ENCODE measurements around the gene ZNF419. TPM values are rescaled to one million over a fixed set of nuclear protein-coding genes. Genes with fewer than 3 reads are reported as not detected.
"Not testable (repeated sequence)": the region's sequence is repeated elsewhere in the genome, so short reads cannot be mapped to it uniquely, and the experiment has no call there.

Gene ZNF419
- polyA plus RNA-seq, 6 donors from 2014 or later, result 7.0 to 15.7 (median 12.1) TPM

DNA sequence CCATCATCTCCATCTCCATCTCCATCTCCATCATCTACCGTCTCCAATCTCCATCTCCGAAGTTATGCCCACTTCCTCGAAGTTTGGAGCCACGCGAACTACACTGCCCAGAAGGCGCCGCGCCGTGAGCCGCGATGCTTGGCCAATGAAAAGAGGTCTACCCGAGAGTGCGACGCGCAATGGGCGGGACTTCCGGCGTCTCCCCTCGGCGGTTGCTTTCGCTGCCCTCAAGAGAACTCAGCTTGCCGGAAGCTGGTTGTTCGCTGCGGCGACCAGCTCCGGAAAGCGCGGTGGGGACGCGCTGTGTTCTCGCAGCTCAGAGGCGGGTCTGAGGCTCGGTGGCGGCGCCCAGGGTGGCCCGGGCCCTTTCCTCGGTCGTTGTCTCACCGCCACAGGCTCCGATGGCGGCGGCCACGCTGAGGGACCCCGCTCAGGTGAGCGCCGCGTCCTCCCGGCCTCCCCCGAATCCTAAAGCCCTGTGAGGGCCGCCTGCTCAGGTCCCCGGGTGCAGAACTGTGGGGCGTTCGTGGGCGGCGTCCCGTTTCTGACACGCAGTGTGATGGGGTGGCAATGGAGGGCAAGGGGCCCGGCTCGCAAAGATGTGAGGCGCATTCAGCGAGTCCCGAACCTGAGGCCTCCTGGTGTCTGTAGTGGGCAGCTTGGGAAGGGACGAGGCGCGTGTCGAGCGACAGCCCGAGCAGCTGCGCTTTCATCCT, 12.3 kb downstream of the ZNF419 start, which contains the start of gene ZNF773:
Gene ZNF773 (plus strand): TSS at position 259 of the 716 bp plus-strand sequence. CDS start 143 bp downstream, at position 402.
- H3K27me3 Mint-ChIP-seq, result not testable (repeated sequence)
- Mint-ChIP-seq H3K4me1 (peaks cover 26 to 43% (median 35%) of the 10 kb centered on the region in 3 donors), H3K9me3 (peaks cover 2 to 23% (median 12%) of the 10 kb centered on the region in 7 donors), H3K36me3 (peaks cover 33 to 37% of the 10 kb centered on the region in 2 donors), H3K27ac (peak within 1 kb of the TSS; percentile 70 to 94 (median 92)), H3K4me3 (peak within 1 kb of the TSS; percentile 62 to 94 (median 83))
- DNase-seq (peak; percentile 91), ATAC-seq (ENCODE audit: low read depth in 2 of 2) (peak; percentile 95 to 97)

DNA sequence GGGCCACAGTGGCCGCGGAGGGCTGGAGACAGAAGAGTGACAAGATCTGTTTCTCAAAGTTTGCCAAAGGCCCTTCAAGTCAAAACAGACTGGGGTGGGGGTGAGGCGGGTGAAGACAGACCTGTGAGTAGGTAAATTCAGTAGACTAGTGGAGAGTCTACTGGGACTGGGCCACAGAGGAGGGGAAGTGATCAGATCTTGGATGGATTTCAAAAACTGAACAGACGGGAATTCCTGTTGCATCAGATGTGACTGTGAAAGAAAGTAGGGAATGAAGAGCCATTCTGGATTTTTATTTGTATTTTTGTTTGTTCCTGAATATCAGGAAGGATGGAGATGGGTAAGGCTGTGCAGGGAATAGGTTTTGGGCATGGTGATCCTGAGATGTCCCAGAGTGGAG, 12.8 kb downstream of the ZNF419 start:
- peaks cover 26 to 43% (median 35%) of the 10 kb centered on the region in 3 donors for H3K4me1 Mint-ChIP-seq
- H3K36me3 Mint-ChIP-seq, result peaks cover 34 to 41% of the 10 kb centered on the region in 2 donors
- H3K9me3 Mint-ChIP-seq, result peaks cover 2 to 23% (median 12%) of the 10 kb centered on the region in 7 donors
- not testable (repeated sequence) for DNase-seq; ATAC-seq (ENCODE audit: low read depth in 2 of 2); H3K27me3 Mint-ChIP-seq
- H3K27ac Mint-ChIP-seq, result peak overlapping the region in 4 of 6 donors; percentile 57 to 86 (median 80)
- peak overlapping the region; percentile 62 to 94 (median 83) for H3K4me3 Mint-ChIP-seq

DNA sequence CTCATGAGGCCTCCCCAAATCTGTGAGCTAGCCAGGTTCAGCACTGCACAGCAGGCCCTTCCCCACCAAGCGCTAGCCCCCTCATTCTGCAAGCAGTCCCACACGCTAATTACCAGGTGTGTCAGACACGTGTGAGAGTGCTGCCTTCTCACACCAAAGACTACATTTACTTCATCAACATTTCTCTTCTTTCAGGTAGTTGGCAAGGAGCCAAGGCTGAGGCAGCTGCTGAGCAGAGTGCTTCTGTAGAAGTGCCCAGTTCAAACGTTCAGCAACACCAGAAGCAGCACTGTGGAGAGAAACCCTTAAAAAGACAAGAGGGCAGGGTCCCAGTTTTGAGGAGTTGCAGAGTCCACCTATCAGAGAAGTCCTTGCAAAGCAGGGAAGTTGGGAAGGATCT, 18.6 kb downstream of the ZNF419 start:
- ATAC-seq (ENCODE audit: low read depth in 2 of 2) (no peak), DNase-seq (no peak)
- H3K4me3 Mint-ChIP-seq, result peak overlapping the region in 1 of 8 donors; percentile 30
- H3K36me3 Mint-ChIP-seq, result peaks cover 70 to 77% of the 10 kb centered on the region in 2 donors
- H3K4me1 Mint-ChIP-seq, result peaks cover 10 to 27% (median 23%) of the 10 kb centered on the region in 3 donors
- H3K9me3 Mint-ChIP-seq, result peaks cover 6 to 40% (median 33%) of the 10 kb centered on the region in 7 donors
- H3K27me3 Mint-ChIP-seq, result no peaks in the 10 kb centered on the region
- peak overlapping the region in 1 of 6 donors; percentile 66 for H3K27ac Mint-ChIP-seq

DNA sequence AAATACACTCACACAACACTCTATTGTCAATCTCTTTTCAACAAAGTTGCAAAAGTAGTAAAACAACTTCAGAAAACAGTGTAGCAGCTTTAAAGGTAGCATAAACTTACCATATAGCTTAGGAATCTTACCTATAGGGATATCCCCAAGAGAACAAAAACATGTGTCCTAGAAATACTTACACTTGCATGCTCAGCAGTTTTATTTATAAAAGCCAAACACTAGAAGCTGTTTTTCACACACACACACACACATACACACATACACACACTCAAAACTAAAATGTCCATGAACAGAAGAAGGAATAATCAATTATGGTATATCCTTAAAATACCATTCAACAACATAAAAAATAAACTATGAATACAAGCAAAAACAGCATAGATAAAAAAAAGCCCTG, 23.9 kb downstream of the ZNF419 start:
- Mint-ChIP-seq H3K27me3 (no peaks in the 10 kb centered on the region), H3K9me3 (peaks cover 0 to 83% (median 65%) of the 10 kb centered on the region in 7 donors), H3K27ac (peak overlapping the region in 1 of 6 donors; percentile 16), H3K36me3 (peaks cover 69 to 73% of the 10 kb centered on the region in 2 donors), H3K4me1 (no peaks in the 10 kb centered on the region), H3K4me3 (peak overlapping the region in 1 of 8 donors; percentile 42)
- DNase-seq (no peak), ATAC-seq (ENCODE audit: low read depth in 2 of 2) (no peak)

DNA sequence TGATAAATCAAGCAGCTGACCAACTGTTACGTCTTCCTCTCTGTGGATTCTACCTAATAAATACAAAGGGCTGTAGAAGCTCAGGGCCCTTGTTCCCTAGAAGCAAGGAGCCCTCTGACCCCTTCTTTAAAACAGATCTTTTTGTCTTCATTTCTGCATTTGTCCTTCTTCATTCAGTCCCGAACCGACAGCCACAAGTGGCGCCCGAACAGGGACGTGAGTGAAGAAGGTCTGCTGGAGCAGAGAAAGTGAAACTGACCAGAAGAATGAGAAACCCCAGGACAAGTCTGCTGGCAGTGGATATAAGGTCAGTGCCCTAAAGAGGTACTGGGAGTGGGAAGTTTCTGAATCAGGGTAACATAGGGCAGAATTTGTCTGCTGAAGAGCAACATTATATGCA, 25.3 kb downstream of the ZNF419 start:
- Mint-ChIP-seq H3K27me3 (no peaks in the 10 kb centered on the region), H3K9me3 (peaks cover 0 to 80% (median 60%) of the 10 kb centered on the region in 7 donors), H3K27ac (no peak overlapping the region), H3K4me1 (no peaks in the 10 kb centered on the region), H3K36me3 (peaks cover 62 to 69% of the 10 kb centered on the region in 2 donors), H3K4me3 (no peak overlapping the region)
- ATAC-seq (ENCODE audit: low read depth in 2 of 2) (no peak), DNase-seq (no peak)

DNA sequence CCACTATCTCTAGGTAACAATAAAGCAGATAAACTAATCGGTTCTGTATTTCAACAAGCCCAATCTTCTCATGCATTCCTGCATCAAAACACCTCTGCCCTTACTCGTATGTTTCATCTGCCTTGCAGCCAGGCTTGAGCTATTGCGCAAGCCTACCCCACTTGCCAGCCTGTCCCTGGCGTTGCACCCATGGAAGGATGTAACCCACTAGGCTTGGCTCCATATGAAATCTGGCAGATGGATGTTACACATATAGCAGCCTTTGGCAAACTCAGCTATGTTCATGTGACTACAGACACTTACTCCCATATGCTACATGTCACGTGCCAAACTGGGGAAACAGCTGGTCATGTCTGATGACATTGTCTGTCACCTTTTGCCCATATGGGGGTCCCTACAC, 27.7 kb downstream of the ZNF419 start:
- peaks cover 3 to 58% (median 42%) of the 10 kb centered on the region in 7 donors for H3K9me3 Mint-ChIP-seq
- DNase-seq, result no peak
- H3K27ac Mint-ChIP-seq, result no peak overlapping the region
- H3K36me3 Mint-ChIP-seq, result peaks cover 45 to 57% of the 10 kb centered on the region in 2 donors
- no peak for ATAC-seq (ENCODE audit: low read depth in 2 of 2)
- no peaks in the 10 kb centered on the region for H3K27me3 Mint-ChIP-seq
- H3K4me3 Mint-ChIP-seq, result no peak overlapping the region
- H3K4me1 Mint-ChIP-seq, result no peaks in the 10 kb centered on the region

DNA sequence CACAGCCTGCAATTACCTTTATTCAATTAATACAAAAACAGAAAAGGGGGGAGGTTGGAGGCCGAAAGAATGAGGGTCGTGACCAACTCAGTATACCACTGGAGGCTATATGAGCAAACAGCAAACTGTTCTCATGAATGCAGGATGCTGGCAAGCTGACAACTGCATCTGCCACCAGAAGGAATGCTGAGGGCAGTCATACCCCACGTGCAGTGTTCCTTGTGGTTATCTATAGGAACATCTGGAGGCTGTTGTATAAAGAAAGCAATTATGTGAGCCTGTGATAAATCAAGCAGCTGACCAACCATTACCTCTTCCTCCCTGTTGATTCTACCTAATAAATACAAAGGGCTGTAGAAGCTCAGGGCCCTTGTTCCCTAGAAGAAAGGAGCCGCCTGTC, 30.5 kb downstream of the ZNF419 start:
- Mint-ChIP-seq H3K36me3 (peaks cover 41 to 46% of the 10 kb centered on the region in 2 donors), H3K9me3 (peaks cover 3 to 39% (median 26%) of the 10 kb centered on the region in 7 donors)
- H3K27me3 Mint-ChIP-seq; ATAC-seq (ENCODE audit: low read depth in 2 of 2); H3K4me3 Mint-ChIP-seq; H3K4me1 Mint-ChIP-seq; DNase-seq; H3K27ac Mint-ChIP-seq: not testable (repeated sequence)

DNA sequence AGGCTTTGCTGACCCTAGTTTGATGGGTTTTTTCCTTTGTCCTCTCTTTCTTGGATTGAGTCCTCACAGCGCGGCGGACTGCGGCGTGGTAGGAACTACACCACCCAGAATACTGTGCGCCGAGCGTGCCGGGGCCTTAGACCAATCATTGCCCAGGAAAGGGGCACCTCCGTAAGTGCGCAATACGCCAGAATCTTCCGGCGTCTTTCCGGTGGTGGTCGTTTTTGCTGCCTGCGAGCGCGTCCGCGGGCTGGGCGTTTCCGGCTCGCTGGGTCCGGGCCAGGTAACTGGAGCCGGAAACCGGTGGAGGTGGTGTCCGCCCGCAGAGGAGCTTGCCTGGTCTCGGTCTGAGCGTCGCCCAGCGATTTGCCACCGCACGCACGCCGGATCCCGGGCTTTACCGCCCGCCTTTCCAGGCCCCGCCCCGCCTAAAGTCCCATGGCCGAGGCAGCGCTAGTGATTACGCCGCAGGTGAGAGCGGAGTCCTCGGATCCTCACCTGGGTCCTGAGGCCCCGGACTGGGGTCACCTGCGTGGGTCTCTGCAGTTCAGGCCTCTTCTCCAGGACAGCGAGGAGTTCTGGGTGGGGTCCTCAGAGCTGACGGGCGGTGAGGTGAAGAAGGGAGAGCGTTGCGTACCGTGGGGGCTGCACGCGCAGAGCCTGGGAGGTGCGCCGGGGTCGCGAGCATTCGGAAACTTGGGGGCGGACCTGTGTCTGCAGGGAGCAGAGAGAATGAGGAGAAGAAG, 39.8 kb downstream of the ZNF419 start, which contains the start of gene ZNF549:
Gene ZNF549 (plus strand): TSS at position 221 of the 746 bp plus-strand sequence. CDS start 218 bp downstream, at position 439.
- H3K36me3 Mint-ChIP-seq, result peaks cover 19 to 20% of the 10 kb centered on the region in 2 donors
- H3K27ac Mint-ChIP-seq, result peak within 1 kb of the TSS; percentile 96 to 99 (median 98)
- DNase-seq, result peak; percentile 88
- H3K27me3 Mint-ChIP-seq, result no peaks in the 10 kb centered on the region
- H3K4me3 Mint-ChIP-seq, result peak within 1 kb of the TSS; percentile 95 to 99 (median 97)
- H3K4me1 Mint-ChIP-seq, result peaks cover 20 to 26% (median 24%) of the 10 kb centered on the region in 3 donors
- peaks cover 0 to 11% (median 2%) of the 10 kb centered on the region in 7 donors for H3K9me3 Mint-ChIP-seq
- ATAC-seq (ENCODE audit: low read depth in 2 of 2), result peak; percentile 98 to 99

DNA sequence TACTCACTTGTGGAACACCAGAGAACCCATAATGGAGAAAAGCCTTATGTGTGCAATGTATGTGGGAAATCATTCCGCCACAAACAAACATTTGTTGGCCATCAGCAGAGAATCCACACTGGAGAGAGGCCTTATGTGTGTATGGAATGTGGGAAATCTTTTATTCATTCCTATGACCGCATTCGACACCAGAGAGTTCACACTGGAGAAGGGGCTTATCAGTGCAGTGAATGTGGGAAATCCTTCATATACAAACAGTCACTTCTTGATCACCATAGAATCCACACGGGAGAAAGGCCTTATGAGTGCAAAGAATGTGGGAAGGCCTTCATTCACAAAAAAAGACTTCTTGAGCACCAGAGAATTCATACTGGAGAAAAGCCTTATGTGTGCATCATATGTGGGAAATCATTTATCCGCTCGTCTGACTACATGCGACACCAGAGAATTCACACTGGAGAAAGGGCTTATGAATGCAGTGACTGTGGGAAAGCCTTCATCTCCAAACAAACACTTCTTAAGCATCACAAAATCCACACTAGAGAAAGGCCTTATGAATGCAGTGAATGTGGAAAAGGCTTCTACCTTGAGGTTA, 50.5 kb downstream of the ZNF419 start:
- H3K9me3 Mint-ChIP-seq, result peaks cover 20 to 95% (median 85%) of the 10 kb centered on the region in 7 donors
- DNase-seq (no peak), ATAC-seq (ENCODE audit: low read depth in 2 of 2) (no peak)
- H3K4me1 Mint-ChIP-seq, result peaks cover 4 to 10% (median 7%) of the 10 kb centered on the region in 3 donors
- H3K27me3 Mint-ChIP-seq, result no peaks in the 10 kb centered on the region
- no peak overlapping the region for H3K4me3 Mint-ChIP-seq
- H3K27ac Mint-ChIP-seq, result no peak overlapping the region
- peaks cover 86 to 87% of the 10 kb centered on the region in 2 donors for H3K36me3 Mint-ChIP-seq

Other genes with a start within 250 kb of the ZNF419 start
- 1 to 10 TPM in 5 of 6 donors, not detected in 1; 3.4 to 5.9 (median 4.7) TPM for gene ZNF805, start 247.1 kb upstream of the ZNF419 start, polyA plus RNA-seq (ENCODE audit: low read depth in 6 of 6)
- gene ZNF460, start 207.3 kb upstream of the ZNF419 start, polyA plus RNA-seq (ENCODE audit: low read depth in 6 of 6), result 10 to 100 TPM in 4 of 6 donors, 1 to 10 TPM in 1, not detected in 1; 9.2 to 16.6 (median 14.6) TPM
- 10 to 100 TPM in 3 of 6 donors, 1 to 10 TPM in 3; 6.0 to 12.9 (median 9.5) TPM for gene ZNF543, start 167.3 kb upstream of the ZNF419 start, polyA plus RNA-seq (ENCODE audit: low read depth in 6 of 6)
- 1 to 10 TPM; 4.1 to 8.4 (median 5.0) TPM for gene ZNF304, start 136.5 kb upstream of the ZNF419 start, polyA plus RNA-seq (ENCODE audit: low read depth in 6 of 6)
- 10 to 100 TPM; 35.5 to 91.3 (median 45.8) TPM for gene TRAPPC2B, start 124.2 kb upstream of the ZNF419 start, polyA plus RNA-seq (ENCODE audit: low read depth in 6 of 6)
- 1 to 10 TPM in 3 of 6 donors, under 1 TPM in 2, not detected in 1; 0.71 to 2.5 (median 1.2) TPM for gene ZNF547, start 124.2 kb upstream of the ZNF419 start, polyA plus RNA-seq (ENCODE audit: low read depth in 6 of 6)
- gene ZNF548, start 97.9 kb upstream of the ZNF419 start, polyA plus RNA-seq (ENCODE audit: low read depth in 6 of 6), result 10 to 100 TPM; 17.4 to 28.4 (median 23.3) TPM
- 10 to 100 TPM in 3 of 6 donors, 1 to 10 TPM in 3; 6.1 to 13.0 (median 9.6) TPM for gene ZNF17, start 76.6 kb upstream of the ZNF419 start, polyA plus RNA-seq (ENCODE audit: low read depth in 6 of 6)
- 10 to 100 TPM in 4 of 6 donors, 1 to 10 TPM in 2; 3.7 to 23.2 (median 14.4) TPM for gene ZNF749, start 52.4 kb upstream of the ZNF419 start, polyA plus RNA-seq (ENCODE audit: low read depth in 6 of 6)
- gene VN1R1, start 30.6 kb upstream of the ZNF419 start, polyA plus RNA-seq (ENCODE audit: low read depth in 6 of 6), result 1 to 10 TPM in 2 of 6 donors, under 1 TPM in 4; 0.39 to 1.4 (median 0.88) TPM
- gene ZNF772, start 10.2 kb upstream of the ZNF419 start, polyA plus RNA-seq (ENCODE audit: low read depth in 6 of 6), result 1 to 10 TPM; 4.3 to 9.7 (median 6.8) TPM
- gene ZNF773, start 12.2 kb downstream of the ZNF419 start, polyA plus RNA-seq (ENCODE audit: low read depth in 6 of 6), result 10 to 100 TPM; 10.1 to 25.5 (median 13.1) TPM
- gene ZNF549, start 39.6 kb downstream of the ZNF419 start, polyA plus RNA-seq (ENCODE audit: low read depth in 6 of 6), result 10 to 100 TPM in 3 of 6 donors, 1 to 10 TPM in 3; 3.3 to 14.2 (median 9.5) TPM
- 10 to 100 TPM in 3 of 6 donors, 1 to 10 TPM in 3; 3.8 to 19.8 (median 9.4) TPM for gene ZNF550, start 72.1 kb downstream of the ZNF419 start, polyA plus RNA-seq (ENCODE audit: low read depth in 6 of 6)
- 1 to 10 TPM; 3.4 to 9.7 (median 7.7) TPM for gene ZNF416, start 91.2 kb downstream of the ZNF419 start, polyA plus RNA-seq (ENCODE audit: low read depth in 6 of 6)
- gene ZIK1, start 96.4 kb downstream of the ZNF419 start, polyA plus RNA-seq (ENCODE audit: low read depth in 6 of 6), result 10 to 100 TPM; 14.2 to 22.7 (median 17.8) TPM
- 10 to 100 TPM in 2 of 6 donors, 1 to 10 TPM in 4; 4.1 to 14.7 (median 7.2) TPM for gene ZNF530, start 112.1 kb downstream of the ZNF419 start, polyA plus RNA-seq (ENCODE audit: low read depth in 6 of 6)
- gene ZNF134, start 126.5 kb downstream of the ZNF419 start, polyA plus RNA-seq (ENCODE audit: low read depth in 6 of 6), result 10 to 100 TPM; 17.2 to 32.7 (median 20.6) TPM
- gene ZNF211, start 145.4 kb downstream of the ZNF419 start, polyA plus RNA-seq (ENCODE audit: low read depth in 6 of 6), result 10 to 100 TPM in 5 of 6 donors, not detected in 1; 17.0 to 27.4 (median 20.9) TPM
- gene ZSCAN4, start 181.2 kb downstream of the ZNF419 start, polyA plus RNA-seq (ENCODE audit: low read depth in 6 of 6), result not detected
- gene ZNF551, start 194.2 kb downstream of the ZNF419 start, polyA plus RNA-seq (ENCODE audit: low read depth in 6 of 6), result 10 to 100 TPM in 3 of 6 donors, 1 to 10 TPM in 2, under 1 TPM in 1; 0.91 to 14.1 (median 9.8) TPM
- 10 to 100 TPM in 2 of 6 donors, 1 to 10 TPM in 4; 4.3 to 12.9 (median 6.0) TPM for gene ZNF154, start 221.5 kb downstream of the ZNF419 start, polyA plus RNA-seq (ENCODE audit: low read depth in 6 of 6)
- gene ZNF671, start 239.9 kb downstream of the ZNF419 start, polyA plus RNA-seq (ENCODE audit: low read depth in 6 of 6), result 10 to 100 TPM; 25.2 to 41.6 (median 30.4) TPM